GM23338 (cell line): ENCODE data around the gene CLNK. TPM values are rescaled to one million over a fixed set of nuclear protein-coding genes. Genes with fewer than 3 reads are reported as not detected.

Experiments
- ATAC-seq: fragments of 200-7000 bp; cut with Tn5 transposase; 3 replicates; pipeline ENCODE4 v1.9.1; 2020
- DNase-seq: peaks from one replicate; pipeline ENCODE4 v3.0.0-alpha.2; 2015; ENCODE audit warnings: low spot score
- H2AFZ ChIP-seq: fragments of 200-600 bp; sonication (generic); 2 replicates; pipeline ENCODE4 v1.8.0; 2016; ENCODE audit warnings: antibody characterized with exemption, mild to moderate bottlenecking, moderate library complexity
- H3F3A ChIP-seq: fragments of 200-600 bp; sonication (generic); replicated peaks from 2 replicates; pipeline ENCODE4 v1.8.0; 2017; ENCODE audit warnings: antibody characterized with exemption, mixed run types, low read depth
- H3K27ac ChIP-seq: fragments of 200-600 bp; sonication (generic); 2 replicates; pipeline ENCODE4 v1.6.1; 2016; ENCODE audit warnings: low read depth
- H3K27me3 ChIP-seq: fragments of 200-600 bp; sonication (generic); 2 replicates; pipeline ENCODE4 v1.8.0; 2016; ENCODE audit warnings: mild to moderate bottlenecking, mixed run types, moderate library complexity; ENCODE audit not compliant: insufficient read depth
- H3K36me3 ChIP-seq: fragments of 200-600 bp; sonication (generic); 2 replicates; pipeline ENCODE4 v1.8.0; 2016; ENCODE audit warnings: mild to moderate bottlenecking; ENCODE audit not compliant: insufficient read depth
- H3K4me1 ChIP-seq: fragments of 200-600 bp; sonication (generic); 2 replicates; pipeline ENCODE4 v1.8.0; 2016; ENCODE audit warnings: mild to moderate bottlenecking, moderate library complexity; ENCODE audit not compliant: insufficient read depth
- H3K4me2 ChIP-seq: fragments of 200-600 bp; sonication (generic); 2 replicates; pipeline ENCODE4 v1.7.1; 2017; ENCODE audit warnings: mixed run types
- H3K4me3 ChIP-seq: fragments of 200-600 bp; sonication (generic); 2 replicates; pipeline ENCODE4 v1.6.1; 2016; ENCODE audit warnings: mixed run types
- H3K79me2 ChIP-seq: fragments of 200-600 bp; sonication (generic); replicated peaks from 2 replicates; pipeline ENCODE4 v1.8.0; 2017; ENCODE audit warnings: mild to moderate bottlenecking; ENCODE audit not compliant: insufficient read depth
- H3K9me2 ChIP-seq: fragments of 200-600 bp; sonication (generic); 2 replicates; pipeline ENCODE4 v1.8.0; 2017; ENCODE audit not compliant: insufficient read depth
- H4K20me1 ChIP-seq: fragments of 200-600 bp; sonication (generic); replicated peaks from 2 replicates; pipeline ENCODE4 v1.8.0; 2017; ENCODE audit warnings: mild to moderate bottlenecking; ENCODE audit not compliant: insufficient read depth
- H3K27ac Mint-ChIP-seq: 2 replicates; pipeline ENCODE4 v1.8.0; 2020; ENCODE audit warnings: inconsistent platforms, mild to moderate bottlenecking, moderate library complexity, mixed read lengths
- H3K27me3 Mint-ChIP-seq: 3 replicates; pipeline ENCODE4 v1.8.0; 2022; ENCODE audit warnings: low read depth, mild to moderate bottlenecking, moderate library complexity, mixed read lengths, inconsistent platforms; ENCODE audit not compliant: insufficient read depth, poor library complexity
- H3K36me3 Mint-ChIP-seq: 3 replicates; pipeline ENCODE4 v1.8.0; 2021; ENCODE audit warnings: low read depth, mild to moderate bottlenecking, inconsistent platforms, moderate library complexity, mixed read lengths
- H3K4me1 Mint-ChIP-seq: 3 replicates; pipeline ENCODE4 v1.8.0; 2020; ENCODE audit warnings: mild to moderate bottlenecking, inconsistent platforms, mixed read lengths
- H3K4me3 Mint-ChIP-seq: 3 replicates; pipeline ENCODE4 v1.8.0; 2021; ENCODE audit warnings: moderate library complexity, mild to moderate bottlenecking, inconsistent platforms, mixed read lengths
- H3K9me3 Mint-ChIP-seq: 3 replicates; pipeline ENCODE4 v1.8.0; 2020; ENCODE audit warnings: moderate library complexity, mild to moderate bottlenecking, inconsistent platforms, mixed read lengths
- CREB1 ChIP-seq: fragments of 250-450 bp; sonication (Bioruptor Pico); IDR thresholded peaks from 2 replicates; pipeline ENCODE4 v1.5.0; 2020; ENCODE audit warnings: low read depth, mild to moderate bottlenecking, moderate library complexity
- EZH2 ChIP-seq: fragments of 200-600 bp; sonication (generic); IDR thresholded peaks from one replicate; pipeline ENCODE4 v1.8.0; 2017; ENCODE audit warnings: antibody characterized with exemption, mild to moderate bottlenecking, low read depth; ENCODE audit not compliant: unreplicated experiment
- EZH2phosphoT487 ChIP-seq: fragments of 200-600 bp; sonication (generic); IDR thresholded peaks from one replicate; pipeline ENCODE4 v1.8.1; 2018; ENCODE audit warnings: antibody characterized with exemption; ENCODE audit not compliant: unreplicated experiment
- JUNB ChIP-seq: IDR thresholded peaks from one replicate; pipeline ENCODE4 v1.6.1; 2016; ENCODE audit warnings: antibody characterized with exemption; ENCODE audit not compliant: unreplicated experiment
- POLR2AphosphoS5 ChIP-seq: IDR thresholded peaks from 2 replicates; pipeline ENCODE4 v1.6.1; 2016; ENCODE audit warnings: antibody characterized with exemption, low read depth
- STAT1 ChIP-seq: IDR thresholded peaks from one replicate; pipeline ENCODE4 v1.6.1; 2016; ENCODE audit warnings: antibody characterized with exemption; ENCODE audit not compliant: unreplicated experiment
- ZNF114 ChIP-seq: fragments of 250-450 bp; sonication (Bioruptor Pico); IDR thresholded peaks from 2 replicates; pipeline ENCODE4 v1.5.0; 2020; ENCODE audit warnings: mild to moderate bottlenecking, moderate library complexity
- polyA plus RNA-seq: library from polyadenylated mRNA; unstranded; fragments of >200 nt; fragmentation: Nextera tagmentation; extraction: Ambion mirVana; gene quantifications from 2 replicates; pipeline ENCODE4 v1.2.1, GENCODE V29; 2016
- total RNA-seq: library from RNA; depleted of rRNA; stranded (reverse); fragments of >200 nt; shearing (Covaris generic); gene quantifications from 2 replicates; pipeline ENCODE4 v1.2.3, GENCODE V29; 2014
- TF ChIP-seq, protein P1 (sequence below): IDR thresholded peaks from 2 replicates; pipeline ENCODE4 v1.6.1; 2016; ENCODE audit warnings: antibody characterized with exemption
- TF ChIP-seq, protein P2 (sequence below): fragments of 250-450 bp; sonication (Bioruptor Pico); IDR thresholded peaks from 2 replicates; pipeline ENCODE4 v1.5.0; 2020; ENCODE audit warnings: mild to moderate bottlenecking, moderate library complexity
- TF ChIP-seq, protein P3 (sequence below), 2 experiments: fragments of 200-600 bp in 1 of 2; sonication (generic) in 1 of 2; conservative IDR thresholded peaks; 2 replicates each; pipeline versions ENCODE4 v1.5.1 to v1.6.1; 2016 to 2017; ENCODE audit warnings: antibody characterized with exemption in 2 of 2, low read depth in 2 of 2, mild to moderate bottlenecking in 2 of 2, moderate library complexity in 1 of 2

The CLNK gene
- total and polyA plus RNA-seq, 2 experiments from 2014 or later = not detected

DNA sequence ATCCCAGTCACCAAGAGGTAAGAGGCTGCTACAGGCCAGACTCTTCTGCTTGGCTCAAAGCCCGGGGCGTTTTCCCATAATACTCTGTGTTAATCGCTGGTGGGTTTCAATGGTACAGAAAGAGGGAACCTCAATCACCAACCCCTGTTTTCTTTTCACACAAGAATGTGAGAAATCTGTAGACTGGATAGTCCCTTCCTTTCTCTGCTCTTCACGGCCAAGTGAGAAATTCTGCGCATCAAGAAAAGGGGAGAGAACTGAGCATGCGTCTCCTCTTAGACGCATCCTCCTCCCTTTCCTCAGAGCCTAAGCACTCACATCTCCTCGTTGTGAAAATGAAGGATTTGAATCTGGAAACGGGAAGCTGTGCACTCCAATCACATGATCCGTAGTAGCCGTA lies 64.7 kb downstream of the CLNK start:
- ATAC-seq (no peak), DNase-seq (no peak)
- Mint-ChIP-seq H3K4me3 (no peak overlapping the region), H3K27me3 (peaks cover 4% of the 10 kb centered on the region), H3K9me3 (no peaks in the 10 kb centered on the region), H3K27ac (no peak overlapping the region), H3K4me1 (no peaks in the 10 kb centered on the region), H3K36me3 (no peaks in the 10 kb centered on the region)
- TF ChIP-seq STAT1 = no peak
- TF ChIP-seq EZH2phosphoT487 = no peak
- TF ChIP-seq, protein P1, sequence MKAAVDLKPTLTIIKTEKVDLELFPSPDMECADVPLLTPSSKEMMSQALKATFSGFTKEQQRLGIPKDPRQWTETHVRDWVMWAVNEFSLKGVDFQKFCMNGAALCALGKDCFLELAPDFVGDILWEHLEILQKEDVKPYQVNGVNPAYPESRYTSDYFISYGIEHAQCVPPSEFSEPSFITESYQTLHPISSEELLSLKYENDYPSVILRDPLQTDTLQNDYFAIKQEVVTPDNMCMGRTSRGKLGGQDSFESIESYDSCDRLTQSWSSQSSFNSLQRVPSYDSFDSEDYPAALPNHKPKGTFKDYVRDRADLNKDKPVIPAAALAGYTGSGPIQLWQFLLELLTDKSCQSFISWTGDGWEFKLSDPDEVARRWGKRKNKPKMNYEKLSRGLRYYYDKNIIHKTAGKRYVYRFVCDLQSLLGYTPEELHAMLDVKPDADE = no peak
- TF ChIP-seq, protein P2, sequence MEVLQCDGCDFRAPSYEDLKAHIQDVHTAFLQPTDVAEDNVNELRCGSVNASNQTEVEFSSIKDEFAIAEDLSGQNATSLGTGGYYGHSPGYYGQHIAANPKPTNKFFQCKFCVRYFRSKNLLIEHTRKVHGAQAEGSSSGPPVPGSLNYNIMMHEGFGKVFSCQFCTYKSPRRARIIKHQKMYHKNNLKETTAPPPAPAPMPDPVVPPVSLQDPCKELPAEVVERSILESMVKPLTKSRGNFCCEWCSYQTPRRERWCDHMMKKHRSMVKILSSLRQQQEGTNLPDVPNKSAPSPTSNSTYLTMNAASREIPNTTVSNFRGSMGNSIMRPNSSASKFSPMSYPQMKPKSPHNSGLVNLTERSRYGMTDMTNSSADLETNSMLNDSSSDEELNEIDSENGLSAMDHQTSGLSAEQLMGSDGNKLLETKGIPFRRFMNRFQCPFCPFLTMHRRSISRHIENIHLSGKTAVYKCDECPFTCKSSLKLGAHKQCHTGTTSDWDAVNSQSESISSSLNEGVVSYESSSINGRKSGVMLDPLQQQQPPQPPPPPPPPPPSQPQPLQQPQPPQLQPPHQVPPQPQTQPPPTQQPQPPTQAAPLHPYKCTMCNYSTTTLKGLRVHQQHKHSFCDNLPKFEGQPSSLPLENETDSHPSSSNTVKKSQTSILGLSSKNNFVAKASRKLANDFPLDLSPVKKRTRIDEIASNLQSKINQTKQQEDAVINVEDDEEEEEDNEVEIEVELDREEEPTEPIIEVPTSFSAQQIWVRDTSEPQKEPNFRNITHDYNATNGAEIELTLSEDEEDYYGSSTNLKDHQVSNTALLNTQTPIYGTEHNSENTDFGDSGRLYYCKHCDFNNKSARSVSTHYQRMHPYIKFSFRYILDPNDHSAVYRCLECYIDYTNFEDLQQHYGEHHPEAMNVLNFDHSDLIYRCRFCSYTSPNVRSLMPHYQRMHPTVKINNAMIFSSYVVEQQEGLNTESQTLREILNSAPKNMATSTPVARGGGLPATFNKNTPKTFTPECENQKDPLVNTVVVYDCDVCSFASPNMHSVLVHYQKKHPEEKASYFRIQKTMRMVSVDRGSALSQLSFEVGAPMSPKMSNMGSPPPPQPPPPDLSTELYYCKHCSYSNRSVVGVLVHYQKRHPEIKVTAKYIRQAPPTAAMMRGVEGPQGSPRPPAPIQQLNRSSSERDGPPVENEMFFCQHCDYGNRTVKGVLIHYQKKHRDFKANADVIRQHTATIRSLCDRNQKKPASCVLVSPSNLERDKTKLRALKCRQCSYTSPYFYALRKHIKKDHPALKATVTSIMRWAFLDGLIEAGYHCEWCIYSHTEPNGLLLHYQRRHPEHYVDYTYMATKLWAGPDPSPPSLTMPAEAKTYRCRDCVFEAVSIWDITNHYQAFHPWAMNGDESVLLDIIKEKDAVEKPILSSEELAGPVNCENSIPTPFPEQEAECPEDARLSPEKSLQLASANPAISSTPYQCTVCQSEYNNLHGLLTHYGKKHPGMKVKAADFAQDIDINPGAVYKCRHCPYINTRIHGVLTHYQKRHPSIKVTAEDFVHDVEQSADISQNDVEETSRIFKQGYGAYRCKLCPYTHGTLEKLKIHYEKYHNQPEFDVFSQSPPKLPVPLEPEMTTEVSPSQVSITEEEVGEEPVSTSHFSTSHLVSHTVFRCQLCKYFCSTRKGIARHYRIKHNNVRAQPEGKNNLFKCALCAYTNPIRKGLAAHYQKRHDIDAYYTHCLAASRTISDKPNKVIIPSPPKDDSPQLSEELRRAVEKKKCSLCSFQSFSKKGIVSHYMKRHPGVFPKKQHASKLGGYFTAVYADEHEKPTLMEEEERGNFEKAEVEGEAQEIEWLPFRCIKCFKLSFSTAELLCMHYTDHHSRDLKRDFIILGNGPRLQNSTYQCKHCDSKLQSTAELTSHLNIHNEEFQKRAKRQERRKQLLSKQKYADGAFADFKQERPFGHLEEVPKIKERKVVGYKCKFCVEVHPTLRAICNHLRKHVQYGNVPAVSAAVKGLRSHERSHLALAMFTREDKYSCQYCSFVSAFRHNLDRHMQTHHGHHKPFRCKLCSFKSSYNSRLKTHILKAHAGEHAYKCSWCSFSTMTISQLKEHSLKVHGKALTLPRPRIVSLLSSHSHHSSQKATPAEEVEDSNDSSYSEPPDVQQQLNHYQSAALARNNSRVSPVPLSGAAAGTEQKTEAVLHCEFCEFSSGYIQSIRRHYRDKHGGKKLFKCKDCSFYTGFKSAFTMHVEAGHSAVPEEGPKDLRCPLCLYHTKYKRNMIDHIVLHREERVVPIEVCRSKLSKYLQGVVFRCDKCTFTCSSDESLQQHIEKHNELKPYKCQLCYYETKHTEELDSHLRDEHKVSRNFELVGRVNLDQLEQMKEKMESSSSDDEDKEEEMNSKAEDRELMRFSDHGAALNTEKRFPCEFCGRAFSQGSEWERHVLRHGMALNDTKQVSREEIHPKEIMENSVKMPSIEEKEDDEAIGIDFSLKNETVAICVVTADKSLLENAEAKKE (CRISPR knock-in tag) = no peak
- TF ChIP-seq, protein P3, sequence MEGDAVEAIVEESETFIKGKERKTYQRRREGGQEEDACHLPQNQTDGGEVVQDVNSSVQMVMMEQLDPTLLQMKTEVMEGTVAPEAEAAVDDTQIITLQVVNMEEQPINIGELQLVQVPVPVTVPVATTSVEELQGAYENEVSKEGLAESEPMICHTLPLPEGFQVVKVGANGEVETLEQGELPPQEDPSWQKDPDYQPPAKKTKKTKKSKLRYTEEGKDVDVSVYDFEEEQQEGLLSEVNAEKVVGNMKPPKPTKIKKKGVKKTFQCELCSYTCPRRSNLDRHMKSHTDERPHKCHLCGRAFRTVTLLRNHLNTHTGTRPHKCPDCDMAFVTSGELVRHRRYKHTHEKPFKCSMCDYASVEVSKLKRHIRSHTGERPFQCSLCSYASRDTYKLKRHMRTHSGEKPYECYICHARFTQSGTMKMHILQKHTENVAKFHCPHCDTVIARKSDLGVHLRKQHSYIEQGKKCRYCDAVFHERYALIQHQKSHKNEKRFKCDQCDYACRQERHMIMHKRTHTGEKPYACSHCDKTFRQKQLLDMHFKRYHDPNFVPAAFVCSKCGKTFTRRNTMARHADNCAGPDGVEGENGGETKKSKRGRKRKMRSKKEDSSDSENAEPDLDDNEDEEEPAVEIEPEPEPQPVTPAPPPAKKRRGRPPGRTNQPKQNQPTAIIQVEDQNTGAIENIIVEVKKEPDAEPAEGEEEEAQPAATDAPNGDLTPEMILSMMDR (conservative IDR thresholded peaks at IDR 0.05; ENCODE audit: low read depth in 2 of 2) = no peak
- TF ChIP-seq ZNF114 (CRISPR knock-in tag) = no peak
- no peak for TF ChIP-seq CREB1
- TF ChIP-seq EZH2 = no peak
- TF ChIP-seq POLR2AphosphoS5 = no peak
- TF ChIP-seq JUNB = no peak
- Histone ChIP-seq H3F3A (no peaks in the 10 kb centered on the region), H3K36me3 (no peaks in the 10 kb centered on the region), H3K4me3 (no peak overlapping the region), H3K4me1 (no peaks in the 10 kb centered on the region), H3K4me2 (no peak overlapping the region), H2AFZ (no peak overlapping the region), H4K20me1 (no peaks in the 10 kb centered on the region), H3K79me2 (no peaks in the 10 kb centered on the region), H3K27me3 (no peaks in the 10 kb centered on the region), H3K27ac (no peak overlapping the region), H3K9me2 (no peaks in the 10 kb centered on the region)
